Vagina (tissue), 2 donors: ENCODE data around the gene MYADM.

Experiments
- CTCF ChIP-seq, 3 experiments: fragments of 450-650 bp in 2 of 3; fragments of 200-600 bp in 1 of 3; sonication (generic) in 1 of 3; IDR thresholded peaks; one replicate each; pipeline ENCODE4 v1.5.1; 2017 to 2019; ENCODE audit warnings: antibody characterized with exemption in 3 of 3, mild to moderate bottlenecking in 2 of 3, moderate library complexity in 2 of 3
- POLR2A ChIP-seq, 2 donors: fragments of 450-650 bp; IDR thresholded peaks; one replicate each; pipeline ENCODE4 v1.6.1; 2017; ENCODE audit warnings: antibody characterized with exemption in 2 of 2, mild to moderate bottlenecking in 2 of 2, moderate library complexity in 2 of 2
- POLR2AphosphoS5 ChIP-seq, 2 donors: sonication (generic); formaldehyde crosslinking; IDR thresholded peaks; one replicate each; pipeline ENCODE4 v1.9.0; 2017; ENCODE audit warnings: antibody characterized with exemption in 2 of 2, mild to moderate bottlenecking in 2 of 2, low read depth in 1 of 2; ENCODE audit not compliant: insufficient read depth in 1 of 2

GRCh38 chr19:53916004-53916403 is 48.3 kb downstream of the MYADM start:
- no peak for TF ChIP-seq CTCF (IDR thresholded peaks at IDR 0.05)
- no peak for TF ChIP-seq POLR2AphosphoS5 (IDR thresholded peaks at IDR 0.05; ENCODE audit: insufficient read depth in 1 of 2, low read depth in 1 of 2)
- no peak for TF ChIP-seq POLR2A (IDR thresholded peaks at IDR 0.05)
